ENCODE data around the gene RAB10. TPM values are rescaled to one million over a fixed set of nuclear protein-coding genes. Genes with fewer than 3 reads are reported as not detected.
A peak's percentile ranks its signal among the peaks of the same experiment; 100 is the strongest.

Gene RAB10
- total RNA-seq, 1 experiment from 2014 or later, result 130 TPM

DNA sequence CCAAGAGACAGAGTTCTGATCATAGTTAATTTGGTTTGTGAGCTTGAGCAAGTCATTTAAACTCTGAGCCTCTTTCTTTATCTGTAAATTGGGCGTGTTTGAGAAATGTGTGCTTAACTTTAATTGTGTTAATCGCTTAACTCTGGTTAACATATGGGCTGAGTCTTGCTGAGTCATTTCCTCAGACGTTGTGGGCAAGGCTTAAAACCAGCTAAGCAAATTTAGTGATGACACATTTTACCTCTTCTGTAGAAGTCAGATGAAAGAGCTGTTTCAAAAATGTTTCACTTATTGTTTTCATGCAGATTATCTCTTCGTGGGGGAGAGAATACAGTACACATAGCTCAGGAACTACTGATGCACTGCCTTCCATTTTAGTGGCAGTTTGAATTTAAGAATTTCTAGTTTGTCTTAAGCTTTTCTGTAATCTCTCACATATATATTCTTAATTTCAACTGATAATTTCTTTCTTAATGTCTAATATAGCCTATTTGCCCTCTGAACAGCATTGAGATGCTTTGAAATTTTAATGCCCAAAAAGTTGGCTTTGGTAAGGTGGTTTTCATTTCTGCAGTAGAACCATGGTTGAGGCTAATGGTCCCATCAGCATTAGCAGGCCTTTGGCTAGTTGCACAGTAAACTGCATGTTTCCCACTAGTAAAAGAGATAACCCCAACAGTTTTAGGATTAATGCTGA is 34.9 kb downstream of the RAB10 start:
- peak overlapping the region; percentile 8 for H3K27ac ChIP-seq (ENCODE audit: insufficient read length, low read depth, low read length)

More for the DNA sequence above, 34.9 kb downstream of the RAB10 start:
- H3K9ac ChIP-seq (ENCODE audit: extremely low read depth, insufficient read length, low read length), result no peak overlapping the region
- no peak for DNase-seq
- Mint-ChIP-seq H3K27ac (peak overlapping the region; percentile 4 to 91 (median 40); a peak in 6 of 7 replicates), H3K36me3 (ENCODE audit: insufficient read depth in 1 of 3, low read depth in 3 of 3) (peaks cover 0 to 17% (median 9%) of the 10 kb centered on the region in 3 experiments; a peak in 5 of 7 replicates), H3K4me1 (peaks cover 51 to 52% of the 10 kb centered on the region in 2 experiments), H3K27me3 (ENCODE audit: low read depth) (no peaks in the 10 kb centered on the region), H3K9me3 (no peaks in the 10 kb centered on the region), H3K4me3 (no peak overlapping the region)
- H3K18ac ChIP-seq (ENCODE audit: insufficient read length, low read depth, low read length), result no peak overlapping the region
- no peak overlapping the region for H4K91ac ChIP-seq (ENCODE audit: insufficient read length, low read depth, low read length)
- H2AFZ ChIP-seq (ENCODE audit: low read length), result no peak overlapping the region
- peaks cover 14% of the 10 kb centered on the region for H3K79me1 ChIP-seq (ENCODE audit: insufficient read depth, low read depth, low read length, poor library complexity, severe bottlenecking)
- H4K8ac ChIP-seq (replicated peaks; ENCODE audit: insufficient read length, low read depth, low read length), result no peak overlapping the region
- H3K9me3 ChIP-seq (ENCODE audit: control insufficient read depth, low read depth, low read length), result no peaks in the 10 kb centered on the region
- WGBS (ENCODE audit: extremely low coverage, insufficient read length, low lambda C conversion rate), result no CpG with 5 or more reads among the region's 4 CpGs
- no peak overlapping the region for H3K23ac ChIP-seq (ENCODE audit: insufficient read length, low read depth, low read length)
- no peak overlapping the region for H3K14ac ChIP-seq (ENCODE audit: insufficient read depth, low read length)
- peaks cover 8% of the 10 kb centered on the region; the same call in 1 of the 2 replicates for H3K4me1 ChIP-seq (ENCODE audit: insufficient read depth, low read length)
- no peak overlapping the region for H2BK12ac ChIP-seq (ENCODE audit: insufficient read length, low read depth, low read length)
- H3K56ac ChIP-seq (ENCODE audit: insufficient read length, low read depth, low read length), result no peak overlapping the region
- H3K4ac ChIP-seq (ENCODE audit: low read depth, low read length), result no peak overlapping the region
- H4K20me1 ChIP-seq (ENCODE audit: control insufficient read depth, insufficient read depth, insufficient read length), result no peaks in the 10 kb centered on the region
- H3K79me2 ChIP-seq (ENCODE audit: insufficient read depth, low read length), result peaks cover 20% of the 10 kb centered on the region; the same call in 1 of the 2 replicates
- H3T11ph ChIP-seq (ENCODE audit: low read length), result no peak overlapping the region
- TF ChIP-seq, protein P1, sequence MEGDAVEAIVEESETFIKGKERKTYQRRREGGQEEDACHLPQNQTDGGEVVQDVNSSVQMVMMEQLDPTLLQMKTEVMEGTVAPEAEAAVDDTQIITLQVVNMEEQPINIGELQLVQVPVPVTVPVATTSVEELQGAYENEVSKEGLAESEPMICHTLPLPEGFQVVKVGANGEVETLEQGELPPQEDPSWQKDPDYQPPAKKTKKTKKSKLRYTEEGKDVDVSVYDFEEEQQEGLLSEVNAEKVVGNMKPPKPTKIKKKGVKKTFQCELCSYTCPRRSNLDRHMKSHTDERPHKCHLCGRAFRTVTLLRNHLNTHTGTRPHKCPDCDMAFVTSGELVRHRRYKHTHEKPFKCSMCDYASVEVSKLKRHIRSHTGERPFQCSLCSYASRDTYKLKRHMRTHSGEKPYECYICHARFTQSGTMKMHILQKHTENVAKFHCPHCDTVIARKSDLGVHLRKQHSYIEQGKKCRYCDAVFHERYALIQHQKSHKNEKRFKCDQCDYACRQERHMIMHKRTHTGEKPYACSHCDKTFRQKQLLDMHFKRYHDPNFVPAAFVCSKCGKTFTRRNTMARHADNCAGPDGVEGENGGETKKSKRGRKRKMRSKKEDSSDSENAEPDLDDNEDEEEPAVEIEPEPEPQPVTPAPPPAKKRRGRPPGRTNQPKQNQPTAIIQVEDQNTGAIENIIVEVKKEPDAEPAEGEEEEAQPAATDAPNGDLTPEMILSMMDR (conservative IDR thresholded peaks at IDR 0.05), result no peak
- no peak overlapping the region for H3K4me2 ChIP-seq (ENCODE audit: insufficient read depth, insufficient read length, low read length)
- H2BK120ac ChIP-seq (ENCODE audit: low read depth, low read length, poor library complexity, severe bottlenecking), result no peak overlapping the region
- H2BK5ac ChIP-seq (ENCODE audit: insufficient read length, low read length), result no peak overlapping the region
- H3K23me2 ChIP-seq (ENCODE audit: insufficient read length, low read depth, low read length, poor library complexity, severe bottlenecking), result no peaks in the 10 kb centered on the region
- H2BK20ac ChIP-seq (ENCODE audit: low read depth, low read length, poor library complexity, severe bottlenecking), result no peak overlapping the region
- H2BK15ac ChIP-seq (ENCODE audit: low read depth, low read length), result no peak overlapping the region
- no peak overlapping the region for H2AK5ac ChIP-seq (ENCODE audit: insufficient read length, low read length)
- no peak overlapping the region for H4K5ac ChIP-seq (ENCODE audit: insufficient read length, low read depth, low read length)
- no peaks in the 10 kb centered on the region for H3K27me3 ChIP-seq (ENCODE audit: insufficient read depth, low read length)

All from H9 (cell line).